GM23338 (cell line): ENCODE results near the gene SNAP25. TPM values are rescaled to one million over a fixed set of nuclear protein-coding genes. Genes with fewer than 3 reads are reported as not detected.

Source experiments
- ATAC-seq: fragments of 200-7000 bp; cut with Tn5 transposase; 3 replicates; pipeline ENCODE4 v1.9.1; 2020
- DNase-seq: peaks from one replicate; pipeline ENCODE4 v3.0.0-alpha.2; 2015; ENCODE audit warnings: low spot score
- H2AFZ ChIP-seq: fragments of 200-600 bp; sonication (generic); 2 replicates; pipeline ENCODE4 v1.8.0; 2016; ENCODE audit warnings: antibody characterized with exemption, mild to moderate bottlenecking, moderate library complexity
- H3F3A ChIP-seq: fragments of 200-600 bp; sonication (generic); replicated peaks from 2 replicates; pipeline ENCODE4 v1.8.0; 2017; ENCODE audit warnings: antibody characterized with exemption, mixed run types, low read depth
- H3K27ac ChIP-seq: fragments of 200-600 bp; sonication (generic); 2 replicates; pipeline ENCODE4 v1.6.1; 2016; ENCODE audit warnings: low read depth
- H3K27me3 ChIP-seq: fragments of 200-600 bp; sonication (generic); 2 replicates; pipeline ENCODE4 v1.8.0; 2016; ENCODE audit warnings: mild to moderate bottlenecking, mixed run types, moderate library complexity; ENCODE audit not compliant: insufficient read depth
- H3K36me3 ChIP-seq: fragments of 200-600 bp; sonication (generic); 2 replicates; pipeline ENCODE4 v1.8.0; 2016; ENCODE audit warnings: mild to moderate bottlenecking; ENCODE audit not compliant: insufficient read depth
- H3K4me1 ChIP-seq: fragments of 200-600 bp; sonication (generic); 2 replicates; pipeline ENCODE4 v1.8.0; 2016; ENCODE audit warnings: mild to moderate bottlenecking, moderate library complexity; ENCODE audit not compliant: insufficient read depth
- H3K4me2 ChIP-seq: fragments of 200-600 bp; sonication (generic); 2 replicates; pipeline ENCODE4 v1.7.1; 2017; ENCODE audit warnings: mixed run types
- H3K4me3 ChIP-seq: fragments of 200-600 bp; sonication (generic); 2 replicates; pipeline ENCODE4 v1.6.1; 2016; ENCODE audit warnings: mixed run types
- H3K79me2 ChIP-seq: fragments of 200-600 bp; sonication (generic); replicated peaks from 2 replicates; pipeline ENCODE4 v1.8.0; 2017; ENCODE audit warnings: mild to moderate bottlenecking; ENCODE audit not compliant: insufficient read depth
- H3K9me2 ChIP-seq: fragments of 200-600 bp; sonication (generic); 2 replicates; pipeline ENCODE4 v1.8.0; 2017; ENCODE audit not compliant: insufficient read depth
- H4K20me1 ChIP-seq: fragments of 200-600 bp; sonication (generic); replicated peaks from 2 replicates; pipeline ENCODE4 v1.8.0; 2017; ENCODE audit warnings: mild to moderate bottlenecking; ENCODE audit not compliant: insufficient read depth
- H3K27ac Mint-ChIP-seq: 2 replicates; pipeline ENCODE4 v1.8.0; 2020; ENCODE audit warnings: inconsistent platforms, mild to moderate bottlenecking, moderate library complexity, mixed read lengths
- H3K27me3 Mint-ChIP-seq: 3 replicates; pipeline ENCODE4 v1.8.0; 2022; ENCODE audit warnings: low read depth, mild to moderate bottlenecking, moderate library complexity, mixed read lengths, inconsistent platforms; ENCODE audit not compliant: insufficient read depth, poor library complexity
- H3K36me3 Mint-ChIP-seq: 3 replicates; pipeline ENCODE4 v1.8.0; 2021; ENCODE audit warnings: low read depth, mild to moderate bottlenecking, inconsistent platforms, moderate library complexity, mixed read lengths
- H3K4me1 Mint-ChIP-seq: 3 replicates; pipeline ENCODE4 v1.8.0; 2020; ENCODE audit warnings: mild to moderate bottlenecking, inconsistent platforms, mixed read lengths
- H3K4me3 Mint-ChIP-seq: 3 replicates; pipeline ENCODE4 v1.8.0; 2021; ENCODE audit warnings: moderate library complexity, mild to moderate bottlenecking, inconsistent platforms, mixed read lengths
- H3K9me3 Mint-ChIP-seq: 3 replicates; pipeline ENCODE4 v1.8.0; 2020; ENCODE audit warnings: moderate library complexity, mild to moderate bottlenecking, inconsistent platforms, mixed read lengths
- CREB1 ChIP-seq: fragments of 250-450 bp; sonication (Bioruptor Pico); IDR thresholded peaks from 2 replicates; pipeline ENCODE4 v1.5.0; 2020; ENCODE audit warnings: low read depth, mild to moderate bottlenecking, moderate library complexity
- EZH2 ChIP-seq: fragments of 200-600 bp; sonication (generic); IDR thresholded peaks from one replicate; pipeline ENCODE4 v1.8.0; 2017; ENCODE audit warnings: antibody characterized with exemption, mild to moderate bottlenecking, low read depth; ENCODE audit not compliant: unreplicated experiment
- EZH2phosphoT487 ChIP-seq: fragments of 200-600 bp; sonication (generic); IDR thresholded peaks from one replicate; pipeline ENCODE4 v1.8.1; 2018; ENCODE audit warnings: antibody characterized with exemption; ENCODE audit not compliant: unreplicated experiment
- JUNB ChIP-seq: IDR thresholded peaks from one replicate; pipeline ENCODE4 v1.6.1; 2016; ENCODE audit warnings: antibody characterized with exemption; ENCODE audit not compliant: unreplicated experiment
- NANOG ChIP-seq: IDR thresholded peaks from 2 replicates; pipeline ENCODE4 v1.6.1; 2016; ENCODE audit warnings: antibody characterized with exemption, borderline replicate concordance
- POLR2AphosphoS5 ChIP-seq: IDR thresholded peaks from 2 replicates; pipeline ENCODE4 v1.6.1; 2016; ENCODE audit warnings: antibody characterized with exemption, low read depth
- STAT1 ChIP-seq: IDR thresholded peaks from one replicate; pipeline ENCODE4 v1.6.1; 2016; ENCODE audit warnings: antibody characterized with exemption; ENCODE audit not compliant: unreplicated experiment
- ZNF114 ChIP-seq: fragments of 250-450 bp; sonication (Bioruptor Pico); IDR thresholded peaks from 2 replicates; pipeline ENCODE4 v1.5.0; 2020; ENCODE audit warnings: mild to moderate bottlenecking, moderate library complexity
- ZNF331 ChIP-seq: fragments of 250-450 bp; sonication (Bioruptor Pico); IDR thresholded peaks from 2 replicates; pipeline ENCODE4 v1.5.0; 2020; ENCODE audit warnings: low read depth, mild to moderate bottlenecking, moderate library complexity
- polyA plus RNA-seq: library from polyadenylated mRNA; unstranded; fragments of >200 nt; fragmentation: Nextera tagmentation; extraction: Ambion mirVana; gene quantifications from 2 replicates; pipeline ENCODE4 v1.2.1, GENCODE V29; 2016
- total RNA-seq: library from RNA; depleted of rRNA; stranded (reverse); fragments of >200 nt; shearing (Covaris generic); gene quantifications from 2 replicates; pipeline ENCODE4 v1.2.3, GENCODE V29; 2014
- TF ChIP-seq, protein P1 (sequence below): IDR thresholded peaks from one replicate; pipeline ENCODE4 v1.6.1; 2018; ENCODE audit warnings: antibody characterized with exemption; ENCODE audit not compliant: unreplicated experiment
- TF ChIP-seq, protein P2 (sequence below), 2 experiments: fragments of 200-600 bp in 1 of 2; sonication (generic) in 1 of 2; conservative IDR thresholded peaks; 2 replicates each; pipeline versions ENCODE4 v1.5.1 to v1.6.1; 2016 to 2017; ENCODE audit warnings: antibody characterized with exemption in 2 of 2, low read depth in 2 of 2, mild to moderate bottlenecking in 2 of 2, moderate library complexity in 1 of 2
- TF ChIP-seq, protein P3 (sequence below): IDR thresholded peaks from 2 replicates; pipeline ENCODE4 v1.6.1; 2016; ENCODE audit warnings: antibody characterized with exemption
- TF ChIP-seq, protein P4 (sequence below): fragments of 250-450 bp; sonication (Bioruptor Pico); IDR thresholded peaks from 2 replicates; pipeline ENCODE4 v1.5.0; 2020; ENCODE audit warnings: mild to moderate bottlenecking, moderate library complexity

The SNAP25 gene
- total and polyA plus RNA-seq, 2 experiments from 2014 or later = 0.82 to 1.3 TPM

DNA sequence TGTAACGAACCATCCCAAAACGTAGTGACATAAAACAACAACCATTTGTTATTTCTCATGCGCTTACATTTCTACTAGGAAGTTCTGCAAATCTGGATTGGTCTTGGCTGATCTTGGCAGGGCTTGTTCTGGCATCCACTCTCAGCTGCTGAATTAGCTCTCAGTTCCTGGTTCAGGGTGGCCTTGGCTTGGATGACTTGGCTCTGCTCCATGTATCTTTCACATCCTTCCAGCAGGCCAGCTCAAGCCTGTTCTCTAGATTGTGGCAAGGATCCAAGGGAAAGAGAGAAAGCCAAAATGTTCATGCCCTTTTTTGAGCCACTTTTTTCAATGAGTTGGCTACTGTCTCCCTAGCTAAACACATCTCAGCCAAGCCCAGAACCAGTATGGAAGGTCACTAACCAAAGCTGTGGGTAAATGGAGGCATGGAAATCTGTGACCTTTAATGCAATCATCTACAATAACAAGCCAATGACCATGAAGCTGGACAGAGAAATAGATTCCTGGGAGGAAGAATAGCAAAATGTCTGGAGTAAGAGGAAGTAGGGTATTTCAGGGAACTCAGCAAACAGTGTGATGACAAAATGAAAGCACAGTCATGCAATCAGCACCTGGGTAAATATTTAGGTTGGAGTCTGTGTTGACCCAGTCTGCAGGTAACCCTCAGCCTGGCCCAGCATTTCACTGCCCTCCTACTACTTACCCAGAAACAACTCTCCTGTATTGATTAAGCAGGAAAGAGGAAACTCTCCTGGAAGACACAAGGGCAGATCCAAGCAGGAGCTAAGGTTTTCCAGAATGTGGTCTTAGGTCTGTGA, 32.7 kb upstream of the SNAP25 start:
- Histone ChIP-seq H3K9me2 (0 out of 2 replicates have a peak, but pooled peaks cover 12% of the 10 kb centered on the region), H2AFZ (no peak overlapping the region), H4K20me1 (no peaks in the 10 kb centered on the region), H3K4me2 (no peak overlapping the region), H3K79me2 (no peaks in the 10 kb centered on the region), H3K27me3 (no peaks in the 10 kb centered on the region), H3K4me1 (no peaks in the 10 kb centered on the region), H3F3A (no peaks in the 10 kb centered on the region), H3K36me3 (no peaks in the 10 kb centered on the region), H3K27ac (no peak overlapping the region), H3K4me3 (no peak overlapping the region)
- no peak for ATAC-seq
- Mint-ChIP-seq H3K27ac (no peak overlapping the region), H3K36me3 (no peaks in the 10 kb centered on the region), H3K27me3 (no peaks in the 10 kb centered on the region), H3K4me3 (no peak overlapping the region), H3K9me3 (no peaks in the 10 kb centered on the region; the same call in 2 of the 3 replicates), H3K4me1 (no peaks in the 10 kb centered on the region)
- TF ChIP-seq CREB1 (CRISPR knock-in tag) (no peak), EZH2phosphoT487 (no peak), STAT1 (no peak), EZH2 (no peak), JUNB (no peak), ZNF114 (no peak), NANOG (no peak), ZNF331 (CRISPR knock-in tag) (no peak), POLR2AphosphoS5 (no peak)
- TF ChIP-seq, protein P1, sequence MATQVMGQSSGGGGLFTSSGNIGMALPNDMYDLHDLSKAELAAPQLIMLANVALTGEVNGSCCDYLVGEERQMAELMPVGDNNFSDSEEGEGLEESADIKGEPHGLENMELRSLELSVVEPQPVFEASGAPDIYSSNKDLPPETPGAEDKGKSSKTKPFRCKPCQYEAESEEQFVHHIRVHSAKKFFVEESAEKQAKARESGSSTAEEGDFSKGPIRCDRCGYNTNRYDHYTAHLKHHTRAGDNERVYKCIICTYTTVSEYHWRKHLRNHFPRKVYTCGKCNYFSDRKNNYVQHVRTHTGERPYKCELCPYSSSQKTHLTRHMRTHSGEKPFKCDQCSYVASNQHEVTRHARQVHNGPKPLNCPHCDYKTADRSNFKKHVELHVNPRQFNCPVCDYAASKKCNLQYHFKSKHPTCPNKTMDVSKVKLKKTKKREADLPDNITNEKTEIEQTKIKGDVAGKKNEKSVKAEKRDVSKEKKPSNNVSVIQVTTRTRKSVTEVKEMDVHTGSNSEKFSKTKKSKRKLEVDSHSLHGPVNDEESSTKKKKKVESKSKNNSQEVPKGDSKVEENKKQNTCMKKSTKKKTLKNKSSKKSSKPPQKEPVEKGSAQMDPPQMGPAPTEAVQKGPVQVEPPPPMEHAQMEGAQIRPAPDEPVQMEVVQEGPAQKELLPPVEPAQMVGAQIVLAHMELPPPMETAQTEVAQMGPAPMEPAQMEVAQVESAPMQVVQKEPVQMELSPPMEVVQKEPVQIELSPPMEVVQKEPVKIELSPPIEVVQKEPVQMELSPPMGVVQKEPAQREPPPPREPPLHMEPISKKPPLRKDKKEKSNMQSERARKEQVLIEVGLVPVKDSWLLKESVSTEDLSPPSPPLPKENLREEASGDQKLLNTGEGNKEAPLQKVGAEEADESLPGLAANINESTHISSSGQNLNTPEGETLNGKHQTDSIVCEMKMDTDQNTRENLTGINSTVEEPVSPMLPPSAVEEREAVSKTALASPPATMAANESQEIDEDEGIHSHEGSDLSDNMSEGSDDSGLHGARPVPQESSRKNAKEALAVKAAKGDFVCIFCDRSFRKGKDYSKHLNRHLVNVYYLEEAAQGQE = no peak
- TF ChIP-seq, protein P2, sequence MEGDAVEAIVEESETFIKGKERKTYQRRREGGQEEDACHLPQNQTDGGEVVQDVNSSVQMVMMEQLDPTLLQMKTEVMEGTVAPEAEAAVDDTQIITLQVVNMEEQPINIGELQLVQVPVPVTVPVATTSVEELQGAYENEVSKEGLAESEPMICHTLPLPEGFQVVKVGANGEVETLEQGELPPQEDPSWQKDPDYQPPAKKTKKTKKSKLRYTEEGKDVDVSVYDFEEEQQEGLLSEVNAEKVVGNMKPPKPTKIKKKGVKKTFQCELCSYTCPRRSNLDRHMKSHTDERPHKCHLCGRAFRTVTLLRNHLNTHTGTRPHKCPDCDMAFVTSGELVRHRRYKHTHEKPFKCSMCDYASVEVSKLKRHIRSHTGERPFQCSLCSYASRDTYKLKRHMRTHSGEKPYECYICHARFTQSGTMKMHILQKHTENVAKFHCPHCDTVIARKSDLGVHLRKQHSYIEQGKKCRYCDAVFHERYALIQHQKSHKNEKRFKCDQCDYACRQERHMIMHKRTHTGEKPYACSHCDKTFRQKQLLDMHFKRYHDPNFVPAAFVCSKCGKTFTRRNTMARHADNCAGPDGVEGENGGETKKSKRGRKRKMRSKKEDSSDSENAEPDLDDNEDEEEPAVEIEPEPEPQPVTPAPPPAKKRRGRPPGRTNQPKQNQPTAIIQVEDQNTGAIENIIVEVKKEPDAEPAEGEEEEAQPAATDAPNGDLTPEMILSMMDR (conservative IDR thresholded peaks at IDR 0.05; ENCODE audit: low read depth in 2 of 2) = no peak
- TF ChIP-seq, protein P3, sequence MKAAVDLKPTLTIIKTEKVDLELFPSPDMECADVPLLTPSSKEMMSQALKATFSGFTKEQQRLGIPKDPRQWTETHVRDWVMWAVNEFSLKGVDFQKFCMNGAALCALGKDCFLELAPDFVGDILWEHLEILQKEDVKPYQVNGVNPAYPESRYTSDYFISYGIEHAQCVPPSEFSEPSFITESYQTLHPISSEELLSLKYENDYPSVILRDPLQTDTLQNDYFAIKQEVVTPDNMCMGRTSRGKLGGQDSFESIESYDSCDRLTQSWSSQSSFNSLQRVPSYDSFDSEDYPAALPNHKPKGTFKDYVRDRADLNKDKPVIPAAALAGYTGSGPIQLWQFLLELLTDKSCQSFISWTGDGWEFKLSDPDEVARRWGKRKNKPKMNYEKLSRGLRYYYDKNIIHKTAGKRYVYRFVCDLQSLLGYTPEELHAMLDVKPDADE = no peak
- TF ChIP-seq, protein P4, sequence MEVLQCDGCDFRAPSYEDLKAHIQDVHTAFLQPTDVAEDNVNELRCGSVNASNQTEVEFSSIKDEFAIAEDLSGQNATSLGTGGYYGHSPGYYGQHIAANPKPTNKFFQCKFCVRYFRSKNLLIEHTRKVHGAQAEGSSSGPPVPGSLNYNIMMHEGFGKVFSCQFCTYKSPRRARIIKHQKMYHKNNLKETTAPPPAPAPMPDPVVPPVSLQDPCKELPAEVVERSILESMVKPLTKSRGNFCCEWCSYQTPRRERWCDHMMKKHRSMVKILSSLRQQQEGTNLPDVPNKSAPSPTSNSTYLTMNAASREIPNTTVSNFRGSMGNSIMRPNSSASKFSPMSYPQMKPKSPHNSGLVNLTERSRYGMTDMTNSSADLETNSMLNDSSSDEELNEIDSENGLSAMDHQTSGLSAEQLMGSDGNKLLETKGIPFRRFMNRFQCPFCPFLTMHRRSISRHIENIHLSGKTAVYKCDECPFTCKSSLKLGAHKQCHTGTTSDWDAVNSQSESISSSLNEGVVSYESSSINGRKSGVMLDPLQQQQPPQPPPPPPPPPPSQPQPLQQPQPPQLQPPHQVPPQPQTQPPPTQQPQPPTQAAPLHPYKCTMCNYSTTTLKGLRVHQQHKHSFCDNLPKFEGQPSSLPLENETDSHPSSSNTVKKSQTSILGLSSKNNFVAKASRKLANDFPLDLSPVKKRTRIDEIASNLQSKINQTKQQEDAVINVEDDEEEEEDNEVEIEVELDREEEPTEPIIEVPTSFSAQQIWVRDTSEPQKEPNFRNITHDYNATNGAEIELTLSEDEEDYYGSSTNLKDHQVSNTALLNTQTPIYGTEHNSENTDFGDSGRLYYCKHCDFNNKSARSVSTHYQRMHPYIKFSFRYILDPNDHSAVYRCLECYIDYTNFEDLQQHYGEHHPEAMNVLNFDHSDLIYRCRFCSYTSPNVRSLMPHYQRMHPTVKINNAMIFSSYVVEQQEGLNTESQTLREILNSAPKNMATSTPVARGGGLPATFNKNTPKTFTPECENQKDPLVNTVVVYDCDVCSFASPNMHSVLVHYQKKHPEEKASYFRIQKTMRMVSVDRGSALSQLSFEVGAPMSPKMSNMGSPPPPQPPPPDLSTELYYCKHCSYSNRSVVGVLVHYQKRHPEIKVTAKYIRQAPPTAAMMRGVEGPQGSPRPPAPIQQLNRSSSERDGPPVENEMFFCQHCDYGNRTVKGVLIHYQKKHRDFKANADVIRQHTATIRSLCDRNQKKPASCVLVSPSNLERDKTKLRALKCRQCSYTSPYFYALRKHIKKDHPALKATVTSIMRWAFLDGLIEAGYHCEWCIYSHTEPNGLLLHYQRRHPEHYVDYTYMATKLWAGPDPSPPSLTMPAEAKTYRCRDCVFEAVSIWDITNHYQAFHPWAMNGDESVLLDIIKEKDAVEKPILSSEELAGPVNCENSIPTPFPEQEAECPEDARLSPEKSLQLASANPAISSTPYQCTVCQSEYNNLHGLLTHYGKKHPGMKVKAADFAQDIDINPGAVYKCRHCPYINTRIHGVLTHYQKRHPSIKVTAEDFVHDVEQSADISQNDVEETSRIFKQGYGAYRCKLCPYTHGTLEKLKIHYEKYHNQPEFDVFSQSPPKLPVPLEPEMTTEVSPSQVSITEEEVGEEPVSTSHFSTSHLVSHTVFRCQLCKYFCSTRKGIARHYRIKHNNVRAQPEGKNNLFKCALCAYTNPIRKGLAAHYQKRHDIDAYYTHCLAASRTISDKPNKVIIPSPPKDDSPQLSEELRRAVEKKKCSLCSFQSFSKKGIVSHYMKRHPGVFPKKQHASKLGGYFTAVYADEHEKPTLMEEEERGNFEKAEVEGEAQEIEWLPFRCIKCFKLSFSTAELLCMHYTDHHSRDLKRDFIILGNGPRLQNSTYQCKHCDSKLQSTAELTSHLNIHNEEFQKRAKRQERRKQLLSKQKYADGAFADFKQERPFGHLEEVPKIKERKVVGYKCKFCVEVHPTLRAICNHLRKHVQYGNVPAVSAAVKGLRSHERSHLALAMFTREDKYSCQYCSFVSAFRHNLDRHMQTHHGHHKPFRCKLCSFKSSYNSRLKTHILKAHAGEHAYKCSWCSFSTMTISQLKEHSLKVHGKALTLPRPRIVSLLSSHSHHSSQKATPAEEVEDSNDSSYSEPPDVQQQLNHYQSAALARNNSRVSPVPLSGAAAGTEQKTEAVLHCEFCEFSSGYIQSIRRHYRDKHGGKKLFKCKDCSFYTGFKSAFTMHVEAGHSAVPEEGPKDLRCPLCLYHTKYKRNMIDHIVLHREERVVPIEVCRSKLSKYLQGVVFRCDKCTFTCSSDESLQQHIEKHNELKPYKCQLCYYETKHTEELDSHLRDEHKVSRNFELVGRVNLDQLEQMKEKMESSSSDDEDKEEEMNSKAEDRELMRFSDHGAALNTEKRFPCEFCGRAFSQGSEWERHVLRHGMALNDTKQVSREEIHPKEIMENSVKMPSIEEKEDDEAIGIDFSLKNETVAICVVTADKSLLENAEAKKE = no peak
- no peak for DNase-seq
